ENCODE measurements around the gene TP63.

Gene TP63

DNA sequence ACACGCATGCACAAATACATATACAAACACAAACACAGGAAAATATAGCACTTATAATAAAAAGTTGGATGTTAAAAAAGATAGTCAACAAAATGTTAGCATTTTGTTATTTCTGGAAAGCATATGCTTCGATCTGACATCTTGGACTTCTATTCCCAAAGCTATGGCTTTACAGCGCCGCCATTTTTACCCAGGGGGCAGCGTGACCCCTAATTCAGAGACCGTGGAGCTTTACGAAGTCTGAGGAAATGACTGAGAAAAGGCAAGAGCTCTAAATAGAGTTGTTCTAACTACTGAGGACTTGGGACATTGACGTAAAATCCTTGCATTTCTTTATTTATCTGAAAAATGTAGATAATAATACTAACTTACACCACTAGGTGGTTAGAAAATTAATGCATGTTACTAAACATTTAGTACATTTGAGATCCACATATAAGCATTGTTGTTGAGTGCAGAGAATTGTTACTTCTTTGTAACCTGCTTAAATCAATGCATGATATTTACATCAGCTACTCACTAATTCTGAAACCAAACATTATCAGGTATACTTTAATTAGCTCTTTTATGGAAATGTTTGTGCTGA is 155.4 kb downstream of the TP63 start:
- Histone ChIP-seq H3K4me3 (ENCODE audit: low read depth in 1 of 5, low read length in 5 of 5) (no peak overlapping the region), H3K9ac (ENCODE audit: low read length in 5 of 5) (no peak overlapping the region), H3K4me1 (ENCODE audit: control insufficient read depth in 5 of 5, insufficient read depth in 5 of 5, low read length in 5 of 5) (peaks cover 0 to 3% (median 0%) of the 10 kb centered on the region in 5 donors), H3K36me3 (ENCODE audit: control insufficient read depth in 5 of 5, insufficient read depth in 5 of 5, low read length in 5 of 5) (no peaks in the 10 kb centered on the region), H3K27me3 (ENCODE audit: control insufficient read depth in 5 of 5, insufficient read depth in 4 of 5, low read length in 5 of 5) (no peaks in the 10 kb centered on the region), H3K9me3 (ENCODE audit: control insufficient read depth in 5 of 5, low read length in 5 of 5) (no peaks in the 10 kb centered on the region), H3K27ac (ENCODE audit: low read depth, low read length) (no peak overlapping the region)

- no peak overlapping the region for H3K4me3 ChIP-seq (ENCODE audit: low read depth in 1 of 5, low read length in 5 of 5)
- H3K4me1 ChIP-seq (ENCODE audit: control insufficient read depth in 5 of 5, insufficient read depth in 5 of 5, low read length in 5 of 5): peaks cover 0 to 3% (median 0%) of the 10 kb centered on the region in 5 donors
- H3K27me3 ChIP-seq (ENCODE audit: control insufficient read depth in 5 of 5, insufficient read depth in 4 of 5, low read length in 5 of 5): no peaks in the 10 kb centered on the region
- H3K9ac ChIP-seq (ENCODE audit: low read length in 5 of 5): no peak overlapping the region
- H3K36me3 ChIP-seq (ENCODE audit: control insufficient read depth in 5 of 5, insufficient read depth in 5 of 5, low read length in 5 of 5): no peaks in the 10 kb centered on the region
- H3K27ac ChIP-seq (ENCODE audit: low read depth, low read length): no peak overlapping the region
- no peaks in the 10 kb centered on the region for H3K9me3 ChIP-seq (ENCODE audit: control insufficient read depth in 5 of 5, low read length in 5 of 5)
These were observed 156.0 kb downstream of the TP63 start for GRCh38 chr3:189787191-189787590.

DNA sequence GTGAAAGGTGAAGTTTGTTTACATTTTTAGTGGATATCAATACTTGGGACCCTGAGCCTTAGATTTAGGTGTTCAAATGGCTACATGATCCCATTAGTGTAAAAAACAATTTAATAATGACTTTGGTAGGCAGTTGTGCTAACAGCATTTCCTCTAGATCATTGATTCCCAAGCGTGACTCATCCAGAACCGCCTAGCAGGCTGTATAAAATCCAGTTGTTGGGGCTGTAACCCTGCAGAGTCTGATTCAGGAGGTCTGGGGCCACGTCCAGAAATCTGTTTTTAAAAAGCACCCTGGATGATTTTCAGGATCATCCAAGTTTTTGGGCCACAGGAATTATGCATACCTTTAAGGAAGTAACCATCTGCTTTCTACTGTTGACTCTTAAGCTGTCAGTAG is 156.4 kb downstream of the TP63 start:
- Histone ChIP-seq H3K9me3 (ENCODE audit: control insufficient read depth in 5 of 5, low read length in 5 of 5) (no peaks in the 10 kb centered on the region), H3K4me1 (ENCODE audit: control insufficient read depth in 5 of 5, insufficient read depth in 5 of 5, low read length in 5 of 5) (peaks cover 0 to 3% (median 0%) of the 10 kb centered on the region in 5 donors), H3K4me3 (ENCODE audit: low read depth in 1 of 5, low read length in 5 of 5) (no peak overlapping the region), H3K27ac (ENCODE audit: low read depth, low read length) (no peak overlapping the region), H3K27me3 (ENCODE audit: control insufficient read depth in 5 of 5, insufficient read depth in 4 of 5, low read length in 5 of 5) (no peaks in the 10 kb centered on the region), H3K36me3 (ENCODE audit: control insufficient read depth in 5 of 5, insufficient read depth in 5 of 5, low read length in 5 of 5) (no peaks in the 10 kb centered on the region), H3K9ac (ENCODE audit: low read length in 5 of 5) (no peak overlapping the region)

- no peaks in the 10 kb centered on the region for H3K9me3 ChIP-seq (ENCODE audit: control insufficient read depth in 5 of 5, low read length in 5 of 5)
- H3K27me3 ChIP-seq (ENCODE audit: control insufficient read depth in 5 of 5, insufficient read depth in 4 of 5, low read length in 5 of 5): no peaks in the 10 kb centered on the region
- H3K27ac ChIP-seq (ENCODE audit: low read depth, low read length): no peak overlapping the region
- no peak overlapping the region for H3K4me3 ChIP-seq (ENCODE audit: low read depth in 1 of 5, low read length in 5 of 5)
- no peak overlapping the region for H3K9ac ChIP-seq (ENCODE audit: low read length in 5 of 5)
- peaks cover 0 to 3% (median 0%) of the 10 kb centered on the region in 5 donors for H3K4me1 ChIP-seq (ENCODE audit: control insufficient read depth in 5 of 5, insufficient read depth in 5 of 5, low read length in 5 of 5)
- H3K36me3 ChIP-seq (ENCODE audit: control insufficient read depth in 5 of 5, insufficient read depth in 5 of 5, low read length in 5 of 5): no peaks in the 10 kb centered on the region
These were observed 158.2 kb downstream of the TP63 start for GRCh38 chr3:189789432-189789831.

GRCh38 chr3:189790658-189791057 is 159.5 kb downstream of the TP63 start:
- no peak overlapping the region for H3K27ac ChIP-seq (ENCODE audit: low read depth, low read length)
- H3K27me3 ChIP-seq (ENCODE audit: control insufficient read depth in 5 of 5, insufficient read depth in 4 of 5, low read length in 5 of 5): no peaks in the 10 kb centered on the region
- no peaks in the 10 kb centered on the region for H3K36me3 ChIP-seq (ENCODE audit: control insufficient read depth in 5 of 5, insufficient read depth in 5 of 5, low read length in 5 of 5)
- no peak overlapping the region for H3K9ac ChIP-seq (ENCODE audit: low read length in 5 of 5)
- H3K4me3 ChIP-seq (ENCODE audit: low read depth in 1 of 5, low read length in 5 of 5): no peak overlapping the region
- H3K4me1 ChIP-seq (ENCODE audit: control insufficient read depth in 5 of 5, insufficient read depth in 5 of 5, low read length in 5 of 5): peaks cover 0 to 3% (median 0%) of the 10 kb centered on the region in 5 donors
- H3K9me3 ChIP-seq (ENCODE audit: control insufficient read depth in 5 of 5, low read length in 5 of 5): no peaks in the 10 kb centered on the region

- Histone ChIP-seq H3K9me3 (ENCODE audit: control insufficient read depth in 5 of 5, low read length in 5 of 5) (no peaks in the 10 kb centered on the region), H3K4me3 (ENCODE audit: low read depth in 1 of 5, low read length in 5 of 5) (no peak overlapping the region), H3K27me3 (ENCODE audit: control insufficient read depth in 5 of 5, insufficient read depth in 4 of 5, low read length in 5 of 5) (no peaks in the 10 kb centered on the region), H3K4me1 (ENCODE audit: control insufficient read depth in 5 of 5, insufficient read depth in 5 of 5, low read length in 5 of 5) (peaks cover 0 to 3% (median 0%) of the 10 kb centered on the region in 5 donors), H3K27ac (ENCODE audit: low read depth, low read length) (no peak overlapping the region), H3K36me3 (ENCODE audit: control insufficient read depth in 5 of 5, insufficient read depth in 5 of 5, low read length in 5 of 5) (no peaks in the 10 kb centered on the region), H3K9ac (ENCODE audit: low read length in 5 of 5) (no peak overlapping the region)
These were observed 161.1 kb downstream of the TP63 start for GRCh38 chr3:189792046-189792929.

GRCh38 chr3:189794518-189794917 is 163.3 kb downstream of the TP63 start:
- Histone ChIP-seq H3K4me3 (ENCODE audit: low read depth in 1 of 5, low read length in 5 of 5) (no peak overlapping the region), H3K9me3 (ENCODE audit: control insufficient read depth in 5 of 5, low read length in 5 of 5) (no peaks in the 10 kb centered on the region), H3K9ac (ENCODE audit: low read length in 5 of 5) (no peak overlapping the region), H3K4me1 (ENCODE audit: control insufficient read depth in 5 of 5, insufficient read depth in 5 of 5, low read length in 5 of 5) (peaks cover 0 to 8% (median 0%) of the 10 kb centered on the region in 5 donors), H3K27me3 (ENCODE audit: control insufficient read depth in 5 of 5, insufficient read depth in 4 of 5, low read length in 5 of 5) (no peaks in the 10 kb centered on the region), H3K36me3 (ENCODE audit: control insufficient read depth in 5 of 5, insufficient read depth in 5 of 5, low read length in 5 of 5) (no peaks in the 10 kb centered on the region), H3K27ac (ENCODE audit: low read depth, low read length) (no peak overlapping the region)

DNA sequence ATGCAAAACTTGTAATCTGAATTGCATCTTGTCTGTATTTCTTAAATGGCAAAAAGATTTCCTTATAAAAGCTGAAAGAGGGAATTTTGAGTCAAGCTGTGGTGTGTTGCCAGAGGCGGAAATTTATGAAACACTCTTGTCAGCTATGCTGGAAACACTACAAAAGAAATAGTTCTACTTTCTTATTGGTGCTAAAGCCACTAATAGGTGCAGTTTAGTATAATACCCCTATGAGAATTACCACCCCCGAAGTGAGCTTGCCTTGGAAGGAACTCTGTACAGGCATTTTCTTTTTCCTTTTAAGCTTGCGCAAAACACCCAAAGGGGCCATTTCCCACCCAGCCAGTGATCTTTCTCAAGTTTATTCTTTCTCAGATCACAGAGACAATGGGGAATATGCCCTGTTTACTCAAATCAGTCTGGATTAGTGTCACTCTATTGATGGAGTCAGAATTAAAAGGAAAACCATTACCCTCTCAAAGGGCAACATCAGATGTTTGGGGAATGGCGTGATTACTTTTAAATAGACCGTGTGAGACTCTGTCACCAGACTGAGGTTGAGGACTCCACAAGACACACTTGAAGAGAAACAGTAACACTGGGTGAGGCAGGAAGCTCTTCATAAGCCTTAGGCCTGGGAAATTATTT is 166.0 kb downstream of the TP63 start:
- H3K9me3 ChIP-seq (ENCODE audit: control insufficient read depth in 5 of 5, low read length in 5 of 5): no peaks in the 10 kb centered on the region
- no peak overlapping the region for H3K9ac ChIP-seq (ENCODE audit: low read length in 5 of 5)
- H3K4me3 ChIP-seq (ENCODE audit: low read depth in 1 of 5, low read length in 5 of 5): no peak overlapping the region
- H3K4me1 ChIP-seq (ENCODE audit: control insufficient read depth in 5 of 5, insufficient read depth in 5 of 5, low read length in 5 of 5): peaks cover 0 to 8% (median 0%) of the 10 kb centered on the region in 5 donors
- H3K27me3 ChIP-seq (ENCODE audit: control insufficient read depth in 5 of 5, insufficient read depth in 4 of 5, low read length in 5 of 5): no peaks in the 10 kb centered on the region
- H3K27ac ChIP-seq (ENCODE audit: low read depth, low read length): no peak overlapping the region
- no peaks in the 10 kb centered on the region for H3K36me3 ChIP-seq (ENCODE audit: control insufficient read depth in 5 of 5, insufficient read depth in 5 of 5, low read length in 5 of 5)

GRCh38 chr3:189799366-189799765 is 168.2 kb downstream of the TP63 start:
- Histone ChIP-seq H3K9me3 (ENCODE audit: control insufficient read depth in 5 of 5, low read length in 5 of 5) (no peaks in the 10 kb centered on the region), H3K27me3 (ENCODE audit: control insufficient read depth in 5 of 5, insufficient read depth in 4 of 5, low read length in 5 of 5) (no peaks in the 10 kb centered on the region), H3K4me3 (ENCODE audit: low read depth in 1 of 5, low read length in 5 of 5) (no peak overlapping the region), H3K36me3 (ENCODE audit: control insufficient read depth in 5 of 5, insufficient read depth in 5 of 5, low read length in 5 of 5) (no peaks in the 10 kb centered on the region), H3K27ac (ENCODE audit: low read depth, low read length) (no peak overlapping the region), H3K4me1 (ENCODE audit: control insufficient read depth in 5 of 5, insufficient read depth in 5 of 5, low read length in 5 of 5) (peaks cover 0 to 8% (median 0%) of the 10 kb centered on the region in 5 donors), H3K9ac (ENCODE audit: low read length in 5 of 5) (no peak overlapping the region)

- Histone ChIP-seq H3K36me3 (ENCODE audit: control insufficient read depth in 5 of 5, insufficient read depth in 5 of 5, low read length in 5 of 5) (no peaks in the 10 kb centered on the region), H3K9me3 (ENCODE audit: control insufficient read depth in 5 of 5, low read length in 5 of 5) (no peaks in the 10 kb centered on the region), H3K27me3 (ENCODE audit: control insufficient read depth in 5 of 5, insufficient read depth in 4 of 5, low read length in 5 of 5) (no peaks in the 10 kb centered on the region), H3K27ac (ENCODE audit: low read depth, low read length) (no peak overlapping the region), H3K9ac (ENCODE audit: low read length in 5 of 5) (no peak overlapping the region), H3K4me3 (ENCODE audit: low read depth in 1 of 5, low read length in 5 of 5) (no peak overlapping the region), H3K4me1 (ENCODE audit: control insufficient read depth in 5 of 5, insufficient read depth in 5 of 5, low read length in 5 of 5) (peaks cover 0 to 8% (median 0%) of the 10 kb centered on the region in 5 donors)
These were observed 169.2 kb downstream of the TP63 start for GRCh38 chr3:189800436-189800835.
